Caco-2 (cell line): ENCODE data around the gene GEMIN4. TPM values are rescaled to one million over a fixed set of nuclear protein-coding genes. Genes with fewer than 3 reads are reported as not detected.
"Not testable (repeated sequence)": the region's sequence is repeated elsewhere in the genome, so short reads cannot be mapped to it uniquely, and the experiment has no call there.

ENCODE experiments used
- BruUV-seq: library from RNA; stranded (reverse); fragments of 400-500 nt; replicated peaks from 2 replicates; lab custom pipeline; 2021; lab: Mats Ljungman, UMichigan
- CTCF ChIA-PET: fragments of 300-600 bp; sonication (Branson Sonifier 250); formaldehyde crosslinking; loops from one replicate; lab custom pipeline; 2022; ENCODE audit warnings: antibody characterized with exemption; lab: Charles Lee
- POLR2A ChIA-PET: fragments of 300-600 bp; sonication (Branson Sonifier 250); formaldehyde crosslinking; loops from one replicate; lab custom pipeline; 2022; ENCODE audit warnings: antibody characterized with exemption; lab: Charles Lee
- DNase-seq, 2 experiments: peaks; one replicate each; pipeline versions ENCODE4 v3.0.0 to v3.0.0-alpha.2; 2020 to 2022
- H3K27me3 ChIP-seq: replicated peaks from 2 replicates; pipeline ENCODE4 v1.6.0; 2011; ENCODE audit warnings: low read length; ENCODE audit not compliant: control insufficient read depth, insufficient read depth
- H3K36me3 ChIP-seq: 2 replicates; pipeline ENCODE4 v1.5.1; 2011; ENCODE audit warnings: low read length; ENCODE audit not compliant: control insufficient read depth, insufficient read depth
- H3K4me1 ChIP-seq: fragments of 250-450 bp; sonication (Bioruptor Pico); 2 replicates; pipeline ENCODE4 v1.5.1; 2020; ENCODE audit warnings: mild to moderate bottlenecking
- H3K4me3 ChIP-seq: 2 replicates; pipeline ENCODE4 v1.5.1; 2011; ENCODE audit warnings: low read depth, mild to moderate bottlenecking, control low read depth, low read length
- H3K9me3 ChIP-seq: fragments of 250-450 bp; sonication (Bioruptor Pico); 2 replicates; pipeline ENCODE4 v1.5.1; 2020; ENCODE audit warnings: mild to moderate bottlenecking, moderate library complexity
- H3K27ac Mint-ChIP-seq: one replicate; pipeline ENCODE4 v1.8.0; 2022; ENCODE audit warnings: mixed read lengths; ENCODE audit not compliant: unreplicated experiment
- H3K27me3 Mint-ChIP-seq: one replicate; pipeline ENCODE4 v1.8.0; 2022; ENCODE audit warnings: mixed read lengths; ENCODE audit not compliant: insufficient read depth, unreplicated experiment
- H3K36me3 Mint-ChIP-seq: one replicate; pipeline ENCODE4 v1.8.0; 2022; ENCODE audit warnings: mild to moderate bottlenecking, mixed read lengths; ENCODE audit not compliant: insufficient read depth, unreplicated experiment
- H3K4me1 Mint-ChIP-seq: one replicate; pipeline ENCODE4 v1.8.0; 2022; ENCODE audit warnings: low read depth, mixed read lengths; ENCODE audit not compliant: unreplicated experiment
- H3K4me3 Mint-ChIP-seq: one replicate; pipeline ENCODE4 v1.8.0; 2022; ENCODE audit warnings: mild to moderate bottlenecking, moderate library complexity, mixed read lengths; ENCODE audit not compliant: unreplicated experiment
- H3K9me3 Mint-ChIP-seq: one replicate; pipeline ENCODE4 v1.8.0; 2022; ENCODE audit warnings: mixed read lengths; ENCODE audit not compliant: unreplicated experiment
- intact Hi-C: fragments of 100-400 bp; cut with micrococcal nuclease; formaldehyde crosslinking; loops from one replicate; pipeline ENCODE4 v1.10.0; 2022; ENCODE audit not compliant: unreplicated experiment
- total RNA-seq: library from RNA; stranded (reverse); gene quantifications from 2 replicates; pipeline ENCODE4 v1.2.3, GENCODE V29; 2022
- TF ChIP-seq, protein P1 (sequence below), 2 experiments: fragments of 200-600 bp in 1 of 2; IDR thresholded peaks; 1 replicate in 1 of 2; 2 replicates in 1 of 2; pipeline versions ENCODE4 v1.5.1 to v1.8.0; 2011 to 2022; ENCODE audit warnings: antibody characterized with exemption in 1 of 2, control low read depth in 1 of 2, inconsistent platforms in 1 of 2, low read depth in 1 of 2, low read length in 1 of 2, mild to moderate bottlenecking in 1 of 2, moderate library complexity in 1 of 2; ENCODE audit not compliant: insufficient read depth in 1 of 2, severe bottlenecking in 1 of 2, unreplicated experiment in 1 of 2

GEMIN4 gene
- total RNA-seq, 1 experiment from 2014 or later: 19.1 TPM

DNA sequence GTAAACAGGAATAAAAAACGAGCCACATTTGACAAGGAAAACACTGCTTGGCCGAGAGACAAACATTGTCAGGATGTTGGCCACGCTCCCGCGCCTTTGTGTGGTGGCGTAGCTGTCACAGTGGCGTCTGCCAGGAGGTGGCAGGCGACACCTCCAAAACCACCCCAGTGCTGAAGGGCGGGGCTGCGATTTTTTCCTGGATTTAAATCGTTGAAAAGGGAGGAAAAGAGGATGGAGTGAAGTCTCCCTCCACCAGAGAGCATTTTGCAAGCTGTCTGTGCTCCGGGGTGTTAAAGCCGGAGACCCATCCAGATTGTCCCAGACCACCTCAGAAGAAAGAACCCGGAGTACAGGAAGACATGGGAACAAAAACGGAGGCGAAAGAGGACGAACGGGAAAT is 42.8 kb upstream of the GEMIN4 start:
- no peaks in the 10 kb centered on the region for H3K4me1 ChIP-seq
- H3K36me3 Mint-ChIP-seq: peaks cover 52% of the 10 kb centered on the region
- no peak overlapping the region for H3K4me3 Mint-ChIP-seq
- no peaks in the 10 kb centered on the region for H3K4me1 Mint-ChIP-seq
- no peak overlapping the region for H3K4me3 ChIP-seq
- H3K36me3 ChIP-seq: no peaks in the 10 kb centered on the region
- DNase-seq: peak in 1 of 2 experiments; percentile 31
- CTCF ChIA-PET: interaction anchor here (2.7 kb wide), 1 partner anchor 186 kb away, joined by 10 read pairs; no protein-coding TSS in a partner anchor
- no peak overlapping the region for H3K27ac Mint-ChIP-seq
- no peaks in the 10 kb centered on the region for H3K9me3 Mint-ChIP-seq
- POLR2A ChIA-PET: no interaction called here
- TF ChIP-seq, protein P1, sequence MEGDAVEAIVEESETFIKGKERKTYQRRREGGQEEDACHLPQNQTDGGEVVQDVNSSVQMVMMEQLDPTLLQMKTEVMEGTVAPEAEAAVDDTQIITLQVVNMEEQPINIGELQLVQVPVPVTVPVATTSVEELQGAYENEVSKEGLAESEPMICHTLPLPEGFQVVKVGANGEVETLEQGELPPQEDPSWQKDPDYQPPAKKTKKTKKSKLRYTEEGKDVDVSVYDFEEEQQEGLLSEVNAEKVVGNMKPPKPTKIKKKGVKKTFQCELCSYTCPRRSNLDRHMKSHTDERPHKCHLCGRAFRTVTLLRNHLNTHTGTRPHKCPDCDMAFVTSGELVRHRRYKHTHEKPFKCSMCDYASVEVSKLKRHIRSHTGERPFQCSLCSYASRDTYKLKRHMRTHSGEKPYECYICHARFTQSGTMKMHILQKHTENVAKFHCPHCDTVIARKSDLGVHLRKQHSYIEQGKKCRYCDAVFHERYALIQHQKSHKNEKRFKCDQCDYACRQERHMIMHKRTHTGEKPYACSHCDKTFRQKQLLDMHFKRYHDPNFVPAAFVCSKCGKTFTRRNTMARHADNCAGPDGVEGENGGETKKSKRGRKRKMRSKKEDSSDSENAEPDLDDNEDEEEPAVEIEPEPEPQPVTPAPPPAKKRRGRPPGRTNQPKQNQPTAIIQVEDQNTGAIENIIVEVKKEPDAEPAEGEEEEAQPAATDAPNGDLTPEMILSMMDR (IDR thresholded peaks at IDR 0.05; ENCODE audit: insufficient read depth in 1 of 2, low read depth in 1 of 2, low read length in 1 of 2, severe bottlenecking in 1 of 2, unreplicated experiment in 1 of 2): peak; percentile 12 to 27
- no TSS peak for BruUV-seq
- no peaks in the 10 kb centered on the region for H3K27me3 Mint-ChIP-seq
- intact Hi-C loops: loop anchor here (2.0 kb wide), 1 partner anchor 186 kb away; no protein-coding TSS in a partner anchor
- H3K9me3 ChIP-seq: no peaks in the 10 kb centered on the region
- H3K27me3 ChIP-seq: no peaks in the 10 kb centered on the region

GRCh38 chr17:792277-792676 is 40.2 kb upstream of the GEMIN4 start:
- Histone ChIP-seq H3K9me3 (no peaks in the 10 kb centered on the region), H3K4me3 (no peak overlapping the region), H3K36me3 (no peaks in the 10 kb centered on the region), H3K27me3 (no peaks in the 10 kb centered on the region), H3K4me1 (no peaks in the 10 kb centered on the region)
- CTCF ChIA-PET: interaction anchor here (2.7 kb wide), 1 partner anchor 188 kb away, joined by 8 read pairs; the partner anchor contains the start of gene NXN
- Mint-ChIP-seq H3K4me3 (no peak overlapping the region), H3K27ac (no peak overlapping the region), H3K9me3 (no peaks in the 10 kb centered on the region), H3K36me3 (peaks cover 65% of the 10 kb centered on the region), H3K4me1 (no peaks in the 10 kb centered on the region), H3K27me3 (no peaks in the 10 kb centered on the region)
- TF ChIP-seq, protein P1 (IDR thresholded peaks at IDR 0.05; ENCODE audit: insufficient read depth in 1 of 2, low read depth in 1 of 2, low read length in 1 of 2, severe bottlenecking in 1 of 2, unreplicated experiment in 1 of 2): no peak
- no peak for DNase-seq
- intact Hi-C loops: no loop called here
- POLR2A ChIA-PET: no interaction called here
- BruUV-seq: no TSS peak

DNA sequence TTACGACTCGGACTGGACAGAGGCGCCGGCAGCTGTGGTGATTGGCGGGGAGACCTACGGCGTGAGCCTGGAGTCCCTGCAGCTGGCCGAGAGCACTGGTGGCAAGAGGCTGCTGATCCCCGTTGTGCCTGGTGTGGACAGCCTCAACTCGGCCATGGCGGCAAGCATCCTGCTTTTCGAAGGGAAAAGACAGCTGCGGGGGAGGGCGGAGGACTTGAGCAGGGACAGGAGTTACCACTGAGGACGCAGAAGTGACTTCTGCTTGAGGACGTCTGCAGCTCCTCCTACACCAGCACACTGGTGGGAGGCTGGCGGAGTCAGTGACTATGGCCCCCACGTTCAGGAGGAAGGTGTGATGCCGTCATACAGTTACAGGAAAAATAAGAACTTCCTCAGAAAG is 39.8 kb upstream of the GEMIN4 start:
- H3K27ac Mint-ChIP-seq: no peak overlapping the region
- DNase-seq: no peak
- ChIA-PET POLR2A (no interaction called here), CTCF (interaction anchor here (2.7 kb wide), 1 partner anchor 189 kb away, joined by 8 read pairs; the partner anchor contains the start of gene NXN)
- H3K4me3 ChIP-seq: no peak overlapping the region
- TF ChIP-seq, protein P1 (IDR thresholded peaks at IDR 0.05; ENCODE audit: insufficient read depth in 1 of 2, low read depth in 1 of 2, low read length in 1 of 2, severe bottlenecking in 1 of 2, unreplicated experiment in 1 of 2): no peak
- H3K9me3 ChIP-seq: no peaks in the 10 kb centered on the region
- BruUV-seq: TSS peak; percentile 13
- H3K4me3 Mint-ChIP-seq: no peak overlapping the region
- H3K36me3 Mint-ChIP-seq: peaks cover 65% of the 10 kb centered on the region
- H3K27me3 ChIP-seq: no peaks in the 10 kb centered on the region
- intact Hi-C loops: no loop called here
- H3K9me3 Mint-ChIP-seq: no peaks in the 10 kb centered on the region
- H3K4me1 ChIP-seq: no peaks in the 10 kb centered on the region
- H3K36me3 ChIP-seq: no peaks in the 10 kb centered on the region
- H3K4me1 Mint-ChIP-seq: no peaks in the 10 kb centered on the region
- H3K27me3 Mint-ChIP-seq: no peaks in the 10 kb centered on the region

GRCh38 chr17:790874-791247 is 38.8 kb upstream of the GEMIN4 start:
- H3K27me3 ChIP-seq, POLR2A ChIA-PET, intact Hi-C loops, H3K27me3 Mint-ChIP-seq, H3K4me3 ChIP-seq, BruUV-seq, H3K9me3 ChIP-seq, H3K9me3 Mint-ChIP-seq, DNase-seq, H3K4me1 Mint-ChIP-seq, H3K4me3 Mint-ChIP-seq, H3K4me1 ChIP-seq, H3K36me3 ChIP-seq: not testable (repeated sequence)
- CTCF ChIA-PET: interaction anchor here (2.7 kb wide), 1 partner anchor 190 kb away, joined by 8 read pairs; the partner anchor contains the start of gene NXN
- Mint-ChIP-seq H3K36me3 (peaks cover 67% of the 10 kb centered on the region), H3K27ac (peak overlapping the region; percentile 85)
